Uterus (tissue), 4 donors: ENCODE data around the gene NDUFAF4. TPM values are rescaled to one million over a fixed set of nuclear protein-coding genes. Genes with fewer than 3 reads are reported as not detected.
A peak's percentile ranks its signal among the peaks of the same experiment; 100 is the strongest.

Source experiments
- DNase-seq, 2 donors: peaks; one replicate each; pipeline ENCODE4 v3.0.0-alpha.2; 2019 to 2020
- H3K27ac ChIP-seq, 2 donors: fragments of 200-600 bp; sonication (generic); 1 replicate in 1 of 2; 2 replicates in 1 of 2; pipeline ENCODE4 v1.5.1; 2016 to 2018
- H3K27me3 ChIP-seq, 2 donors: fragments of 200-600 bp; sonication (generic); one replicate each; pipeline ENCODE4 v1.5.1; 2018 to 2019; ENCODE audit warnings: control low read depth in 1 of 2
- H3K36me3 ChIP-seq, 2 donors: fragments of 200-600 bp; sonication (generic); one replicate each; pipeline ENCODE4 v1.5.1; 2019; ENCODE audit warnings: control low read depth in 1 of 2
- H3K4me1 ChIP-seq, 2 donors: fragments of 200-600 bp; sonication (generic); one replicate each; pipeline ENCODE4 v1.5.1; 2018 to 2019; ENCODE audit warnings: control low read depth in 1 of 2
- H3K4me3 ChIP-seq, 2 donors: fragments of 200-600 bp; sonication (generic); 1 replicate in 1 of 2; 2 replicates in 1 of 2; pipeline ENCODE4 v1.5.1; 2018 to 2019; ENCODE audit warnings: mild to moderate bottlenecking in 1 of 2
- H3K9me3 ChIP-seq, 2 donors: fragments of 200-600 bp; sonication (generic); one replicate each; pipeline ENCODE4 v1.5.1; 2019; ENCODE audit warnings: control low read depth in 1 of 2
- POLR2A ChIP-seq, 2 donors: fragments of 450-650 bp; IDR thresholded peaks; one replicate each; pipeline ENCODE4 v1.6.1; 2016; ENCODE audit warnings: antibody characterized with exemption in 2 of 2, mild to moderate bottlenecking in 1 of 2, moderate library complexity in 1 of 2
- intact Hi-C: fragments of 100-400 bp; cut with DNase I; formaldehyde crosslinking; loops from one replicate; pipeline ENCODE4 v1.15.1; 2023; ENCODE audit warnings: low total_unique reads
- total RNA-seq, 4 donors: library from RNA; depleted of rRNA in 3 of 4; stranded (reverse); fragments of >200 nt in 3 of 4; gene quantifications; one replicate each; pipeline versions ENCODE4 v1.1.0 to v1.2.4, GENCODE V29; 2014 to 2023
- TF ChIP-seq, protein P1 (sequence below), 4 experiments: fragments of 200-600 bp in 2 of 4; fragments of 450-650 bp in 2 of 4; sonication (generic) in 2 of 4; IDR thresholded peaks; one replicate each; pipeline ENCODE4 v1.5.1; 2016 to 2019; ENCODE audit warnings: antibody characterized with exemption in 4 of 4, mild to moderate bottlenecking in 2 of 4, moderate library complexity in 1 of 4
- donor health status: DM: yes; HTN: yes; CAD: no.

The NDUFAF4 gene
- 10 to 100 TPM; 21.1 to 88.6 (median 29.1) TPM for total RNA-seq

DNA sequence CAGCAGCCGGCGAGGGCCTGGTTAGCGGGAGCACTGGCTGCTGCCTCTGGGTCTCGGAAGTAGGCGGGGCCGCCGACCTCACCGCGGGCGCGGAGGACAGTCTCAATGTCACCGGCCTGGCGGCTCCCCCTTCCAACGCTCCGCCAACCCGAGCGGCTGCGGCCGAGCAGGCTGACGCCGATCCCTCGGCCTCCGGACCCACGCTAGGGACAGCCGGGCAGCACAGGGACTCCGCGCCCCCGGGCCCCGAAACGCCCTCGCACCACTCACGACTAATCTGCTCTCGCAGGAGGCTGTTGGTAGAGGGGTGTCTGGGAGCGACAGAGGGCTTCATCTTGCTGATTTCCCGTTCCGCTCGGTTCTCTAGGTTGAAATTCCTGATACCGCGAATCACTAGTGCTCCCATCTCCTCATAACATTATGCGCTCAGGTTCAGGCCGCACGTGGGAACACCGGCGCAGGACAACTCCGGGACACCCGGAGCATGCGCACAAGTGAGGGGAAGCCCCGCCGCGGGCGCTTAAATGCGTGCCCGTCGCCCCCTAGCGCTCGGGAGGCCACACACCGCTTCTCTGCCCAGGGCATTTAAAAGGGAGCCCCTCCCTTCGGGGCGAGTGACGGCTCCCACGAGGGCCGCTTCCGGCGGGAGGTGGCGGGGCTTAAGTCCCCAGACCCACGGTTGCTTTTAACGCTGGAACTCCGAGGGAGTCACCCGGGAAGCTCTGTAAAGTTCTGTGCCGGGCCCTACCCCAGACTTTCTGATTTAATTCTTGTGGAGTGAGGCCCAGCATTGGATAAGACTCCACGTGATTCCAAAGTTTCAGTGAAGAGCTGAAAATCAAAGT is at the start of gene NDUFAF4:
Gene NDUFAF4, minus strand, starts transcription at position 496 of the 845 bp plus-strand sequence. Its CDS starts 90 bp downstream, at position 406.
- Histone ChIP-seq H3K4me3 (peak within 1 kb of the TSS; percentile 90 to 97), H3K4me1 (no peaks in the 10 kb centered on the region), H3K27me3 (no peaks in the 10 kb centered on the region), H3K9me3 (no peaks in the 10 kb centered on the region), H3K36me3 (no peaks in the 10 kb centered on the region), H3K27ac (peak within 1 kb of the TSS; percentile 80 to 85)
- DNase-seq = peak; percentile 95 to 96
- peak; percentile 20 to 61 for TF ChIP-seq POLR2A (IDR thresholded peaks at IDR 0.05)
- TF ChIP-seq, protein P1, sequence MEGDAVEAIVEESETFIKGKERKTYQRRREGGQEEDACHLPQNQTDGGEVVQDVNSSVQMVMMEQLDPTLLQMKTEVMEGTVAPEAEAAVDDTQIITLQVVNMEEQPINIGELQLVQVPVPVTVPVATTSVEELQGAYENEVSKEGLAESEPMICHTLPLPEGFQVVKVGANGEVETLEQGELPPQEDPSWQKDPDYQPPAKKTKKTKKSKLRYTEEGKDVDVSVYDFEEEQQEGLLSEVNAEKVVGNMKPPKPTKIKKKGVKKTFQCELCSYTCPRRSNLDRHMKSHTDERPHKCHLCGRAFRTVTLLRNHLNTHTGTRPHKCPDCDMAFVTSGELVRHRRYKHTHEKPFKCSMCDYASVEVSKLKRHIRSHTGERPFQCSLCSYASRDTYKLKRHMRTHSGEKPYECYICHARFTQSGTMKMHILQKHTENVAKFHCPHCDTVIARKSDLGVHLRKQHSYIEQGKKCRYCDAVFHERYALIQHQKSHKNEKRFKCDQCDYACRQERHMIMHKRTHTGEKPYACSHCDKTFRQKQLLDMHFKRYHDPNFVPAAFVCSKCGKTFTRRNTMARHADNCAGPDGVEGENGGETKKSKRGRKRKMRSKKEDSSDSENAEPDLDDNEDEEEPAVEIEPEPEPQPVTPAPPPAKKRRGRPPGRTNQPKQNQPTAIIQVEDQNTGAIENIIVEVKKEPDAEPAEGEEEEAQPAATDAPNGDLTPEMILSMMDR (IDR thresholded peaks at IDR 0.05) = peak; percentile 91 to 95 (median 92)
- intact Hi-C loops = no loop called here

DNA sequence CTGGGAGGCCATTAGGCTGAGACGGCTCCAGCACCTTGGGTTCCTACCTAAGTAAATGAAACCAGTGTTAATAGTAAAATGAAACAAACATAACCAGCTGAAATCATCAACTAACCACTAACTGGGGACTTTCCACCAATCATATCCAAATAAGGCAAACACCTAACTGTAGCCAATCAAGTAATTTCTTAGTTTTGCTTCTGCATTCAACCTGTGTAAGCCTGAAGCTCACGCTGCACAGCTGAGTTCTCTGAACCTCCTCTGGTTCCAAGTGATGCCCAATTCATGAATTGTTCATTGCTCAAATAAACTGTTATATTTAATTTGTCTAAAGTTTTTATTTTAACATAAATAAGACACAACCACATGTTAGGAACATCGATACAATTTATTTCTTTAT is 49.4 kb upstream of the NDUFAF4 start:
- no peak overlapping the region for H3K4me3 ChIP-seq
- intact Hi-C loops = no loop called here
- H3K27me3 ChIP-seq = no peaks in the 10 kb centered on the region
- no peaks in the 10 kb centered on the region for H3K9me3 ChIP-seq
- no peak for DNase-seq
- no peaks in the 10 kb centered on the region for H3K36me3 ChIP-seq
- TF ChIP-seq, protein P1 (IDR thresholded peaks at IDR 0.05) = no peak
- no peak for TF ChIP-seq POLR2A (IDR thresholded peaks at IDR 0.05)
- H3K27ac ChIP-seq = no peak overlapping the region
- H3K4me1 ChIP-seq = no peaks in the 10 kb centered on the region

DNA sequence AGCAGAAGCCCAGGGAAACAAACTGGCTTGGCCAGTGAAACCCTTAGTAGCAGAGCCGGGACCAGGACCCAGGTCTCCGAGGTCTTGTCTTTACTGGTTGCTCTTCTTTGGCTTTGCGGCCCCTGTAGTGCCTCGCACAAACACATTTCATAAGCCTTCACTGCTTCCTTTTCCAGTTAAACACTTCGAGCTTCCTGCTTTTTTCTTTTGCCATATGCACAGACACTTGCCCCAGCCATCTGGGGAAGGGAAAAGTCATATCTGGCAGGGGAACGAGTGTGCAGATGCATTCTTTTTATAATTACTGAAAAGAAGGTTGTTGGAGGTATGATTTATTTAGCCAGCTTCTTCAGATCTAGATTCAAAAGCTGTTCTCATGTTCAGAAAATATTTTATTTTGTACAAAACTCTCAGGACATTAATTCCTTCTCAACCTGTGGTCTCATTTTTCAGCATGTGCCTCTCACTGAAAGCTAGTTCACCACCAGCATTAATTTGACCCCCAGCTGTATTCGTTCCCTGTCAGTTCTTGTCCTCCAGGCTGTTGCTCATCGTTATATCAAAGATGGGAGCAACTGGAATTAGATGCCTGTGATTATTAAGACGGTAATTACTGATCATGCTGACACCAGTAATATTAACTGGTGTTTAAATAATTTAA is 46.0 kb upstream of the NDUFAF4 start:
- no peaks in the 10 kb centered on the region for H3K27me3 ChIP-seq
- TF ChIP-seq, protein P1 (IDR thresholded peaks at IDR 0.05) = no peak
- TF ChIP-seq POLR2A (IDR thresholded peaks at IDR 0.05) = no peak
- H3K9me3 ChIP-seq = no peaks in the 10 kb centered on the region
- H3K4me3 ChIP-seq = no peak overlapping the region
- no peaks in the 10 kb centered on the region for H3K36me3 ChIP-seq
- intact Hi-C loops = no loop called here
- H3K4me1 ChIP-seq = no peaks in the 10 kb centered on the region
- H3K27ac ChIP-seq = no peak overlapping the region
- DNase-seq = no peak

GRCh38 chr6:96942676-96943075 is 45.0 kb upstream of the NDUFAF4 start:
- Histone ChIP-seq H3K9me3 (no peaks in the 10 kb centered on the region), H3K4me1 (no peaks in the 10 kb centered on the region), H3K27me3 (no peaks in the 10 kb centered on the region), H3K4me3 (no peak overlapping the region), H3K36me3 (no peaks in the 10 kb centered on the region), H3K27ac (no peak overlapping the region)
- no peak for DNase-seq
- TF ChIP-seq, protein P1 (IDR thresholded peaks at IDR 0.05) = no peak
- TF ChIP-seq POLR2A (IDR thresholded peaks at IDR 0.05) = no peak
- intact Hi-C loops = no loop called here

- Histone ChIP-seq H3K27me3 (no peaks in the 10 kb centered on the region), H3K27ac (no peak overlapping the region), H3K4me1 (no peaks in the 10 kb centered on the region), H3K36me3 (no peaks in the 10 kb centered on the region), H3K9me3 (no peaks in the 10 kb centered on the region), H3K4me3 (no peak overlapping the region)
- DNase-seq = no peak
- intact Hi-C loops = no loop called here
- TF ChIP-seq, protein P1 (IDR thresholded peaks at IDR 0.05) = no peak
- no peak for TF ChIP-seq POLR2A (IDR thresholded peaks at IDR 0.05)
Measured at GRCh38 chr6:96940322-96940721, 42.6 kb upstream of the NDUFAF4 start.
